ENCODE measurements around the gene RASAL3.

The RASAL3 gene

GRCh38 chr19:15436012-15436825 is 28.1 kb downstream of the RASAL3 start:
- no peak for DNase-seq (ENCODE audit: low read depth in 2 of 2)

GRCh38 chr19:15433519-15434069 is 30.8 kb downstream of the RASAL3 start:
- DNase-seq (ENCODE audit: low read depth in 2 of 2): no peak

- peak; percentile 88 to 90 for DNase-seq (ENCODE audit: low read depth in 2 of 2)
These were observed 31.5 kb downstream of the RASAL3 start for GRCh38 chr19:15432629-15433518.

- no peak for DNase-seq (ENCODE audit: low read depth in 2 of 2)
These were observed 32.3 kb downstream of the RASAL3 start for GRCh38 chr19:15432018-15432494.

GRCh38 chr19:15431396-15432017 is 32.8 kb downstream of the RASAL3 start:
- DNase-seq (ENCODE audit: low read depth in 2 of 2): no peak

GRCh38 chr19:15430526-15431120 is 33.7 kb downstream of the RASAL3 start:
- DNase-seq (ENCODE audit: low read depth in 2 of 2): no peak

GRCh38 chr19:15429825-15430467 is 34.4 kb downstream of the RASAL3 start:
- DNase-seq (ENCODE audit: low read depth in 2 of 2): no peak

GRCh38 chr19:15428956-15429824 is 35.2 kb downstream of the RASAL3 start:
- DNase-seq (ENCODE audit: low read depth in 2 of 2): no peak

- no peak for DNase-seq (ENCODE audit: low read depth in 2 of 2)
These were observed 36.3 kb downstream of the RASAL3 start for GRCh38 chr19:15427991-15428471.

GRCh38 chr19:15427350-15427700 is 37.0 kb downstream of the RASAL3 start:
- no peak for DNase-seq (ENCODE audit: low read depth in 2 of 2)

GRCh38 chr19:15426485-15427349 is 37.6 kb downstream of the RASAL3 start:
- no peak for DNase-seq (ENCODE audit: low read depth in 2 of 2)

GRCh38 chr19:15425321-15425950 is 38.9 kb downstream of the RASAL3 start:
- no peak for DNase-seq (ENCODE audit: low read depth in 2 of 2)

- no peak for DNase-seq (ENCODE audit: low read depth in 2 of 2)
These were observed 39.6 kb downstream of the RASAL3 start for GRCh38 chr19:15424692-15425272.

GRCh38 chr19:15424121-15424520 is 40.2 kb downstream of the RASAL3 start:
- no peak for DNase-seq (ENCODE audit: low read depth in 2 of 2)

- no peak for DNase-seq (ENCODE audit: low read depth in 2 of 2)
These were observed 41.2 kb downstream of the RASAL3 start for GRCh38 chr19:15423130-15423529.

- DNase-seq (ENCODE audit: low read depth in 2 of 2): no peak
These were observed 41.9 kb downstream of the RASAL3 start for GRCh38 chr19:15422296-15423075.

GRCh38 chr19:15421721-15422260 is 42.6 kb downstream of the RASAL3 start:
- no peak for DNase-seq (ENCODE audit: low read depth in 2 of 2)

Data from stimulated activated CD4-positive, alpha-beta T cell treated with anti-CD3 and anti-CD28 coated beads, Interleukin-4, amount 100 ng/mL, for 48 hours (primary cell).